Stomach smooth muscle (tissue), 2 donors: ENCODE data around the gene HPSE2.

ENCODE experiments used
- H3K27ac ChIP-seq: one replicate; pipeline ENCODE4 v1.7.0; 2013; ENCODE audit warnings: mild to moderate bottlenecking, low read length, inconsistent platforms
- H3K27me3 ChIP-seq, 2 donors: one replicate each; pipeline ENCODE4 v1.7.0; 2013; ENCODE audit warnings: low read length in 2 of 2; ENCODE audit not compliant: insufficient read depth in 2 of 2, control insufficient read depth in 1 of 2
- H3K36me3 ChIP-seq, 2 donors: one replicate each; pipeline ENCODE4 v1.7.0; 2013; ENCODE audit warnings: low read length in 2 of 2; ENCODE audit not compliant: control insufficient read depth in 2 of 2, insufficient read depth in 2 of 2
- H3K4me1 ChIP-seq: one replicate; pipeline ENCODE4 v1.7.0; 2013; ENCODE audit warnings: low read length; ENCODE audit not compliant: control insufficient read depth, insufficient read depth
- H3K4me3 ChIP-seq, 2 donors: one replicate each; pipeline ENCODE4 v1.7.0; 2013; ENCODE audit warnings: low read length in 2 of 2
- H3K9ac ChIP-seq, 2 donors: one replicate each; pipeline ENCODE4 v1.7.0; 2013; ENCODE audit warnings: low read length in 2 of 2, mild to moderate bottlenecking in 1 of 2
- H3K9me3 ChIP-seq, 2 donors: one replicate each; pipeline ENCODE4 v1.7.0; 2013; ENCODE audit warnings: low read length in 2 of 2; ENCODE audit not compliant: control insufficient read depth in 2 of 2
- donor health status: healthy.
- donor health status: Pancreatic carcinoma.

HPSE2 gene

DNA sequence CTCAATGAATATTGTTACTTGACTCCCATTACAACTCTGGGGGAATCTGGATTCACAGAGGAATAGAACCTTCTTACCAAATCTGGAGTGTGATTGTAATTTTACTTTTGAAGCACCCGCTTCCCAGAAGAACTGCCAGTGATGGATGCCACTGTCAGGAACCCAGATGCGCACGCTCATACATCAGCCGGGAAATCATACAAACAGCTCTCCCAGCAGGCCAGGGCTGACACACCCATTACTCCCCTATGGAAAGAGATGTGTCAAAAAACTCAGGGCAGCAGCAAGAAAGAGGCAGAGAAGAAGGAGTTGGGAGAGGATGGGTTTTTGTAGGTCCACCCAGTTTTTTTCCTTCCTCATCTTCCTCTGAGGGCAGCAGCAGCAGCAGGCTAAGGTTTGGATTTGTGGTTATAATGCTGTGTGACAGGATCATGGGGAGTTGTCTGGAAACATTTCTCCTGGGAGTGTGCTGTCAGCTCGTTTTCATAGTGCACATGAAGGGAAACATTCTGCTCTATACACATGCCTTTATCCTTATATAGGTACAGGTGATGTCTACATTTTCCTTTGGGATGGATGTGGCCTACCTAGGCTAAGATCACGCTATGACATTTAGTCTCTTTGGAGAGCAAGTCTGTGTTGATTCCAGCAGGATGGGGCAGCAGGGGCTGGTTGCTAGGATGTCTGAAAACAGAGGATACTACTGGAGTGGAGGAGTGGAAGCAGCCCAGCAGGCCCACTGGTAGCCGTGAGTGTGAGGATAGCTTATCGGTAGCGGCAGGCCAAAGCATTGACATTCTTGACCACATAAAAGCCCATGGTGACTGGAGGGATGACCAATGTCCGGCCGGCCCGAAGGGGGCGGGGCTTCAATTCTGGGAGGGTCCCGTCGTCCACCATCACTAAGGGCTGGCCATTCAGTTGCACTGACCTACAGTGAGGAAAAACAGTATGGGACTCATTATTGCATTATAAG is 776.6 kb downstream of the HPSE2 start:
- Histone ChIP-seq H3K9me3 (no peaks in the 10 kb centered on the region), H3K4me1 (no peaks in the 10 kb centered on the region), H3K27me3 (peaks cover 2 to 3% of the 10 kb centered on the region in 2 donors), H3K9ac (no peak overlapping the region), H3K4me3 (no peak overlapping the region), H3K27ac (no peak overlapping the region), H3K36me3 (no peaks in the 10 kb centered on the region)

DNA sequence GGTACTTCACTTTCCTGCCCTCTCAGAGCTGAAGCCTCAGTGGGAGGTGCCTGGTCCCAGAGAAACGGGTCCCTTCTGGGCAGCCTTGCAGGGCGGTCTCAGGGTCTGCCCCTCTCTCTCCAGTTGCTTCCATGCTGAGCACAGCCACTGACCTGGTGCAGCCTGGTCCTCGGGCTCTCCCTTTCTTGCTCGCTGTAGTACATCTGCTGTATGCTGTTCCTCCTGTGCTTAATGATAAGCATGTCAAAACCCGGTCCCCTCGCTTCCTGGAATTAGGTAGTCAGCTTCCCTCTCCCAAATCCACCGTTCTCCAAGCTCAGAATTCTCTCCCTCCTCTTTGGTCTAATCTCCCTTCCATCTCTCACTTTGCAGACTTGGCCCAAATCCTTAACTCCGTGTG is 777.9 kb downstream of the HPSE2 start:
- Histone ChIP-seq H3K9ac (no peak overlapping the region), H3K4me3 (no peak overlapping the region), H3K27ac (no peak overlapping the region), H3K36me3 (no peaks in the 10 kb centered on the region), H3K27me3 (peaks cover 2 to 6% of the 10 kb centered on the region in 2 donors), H3K9me3 (no peaks in the 10 kb centered on the region), H3K4me1 (no peaks in the 10 kb centered on the region)

DNA sequence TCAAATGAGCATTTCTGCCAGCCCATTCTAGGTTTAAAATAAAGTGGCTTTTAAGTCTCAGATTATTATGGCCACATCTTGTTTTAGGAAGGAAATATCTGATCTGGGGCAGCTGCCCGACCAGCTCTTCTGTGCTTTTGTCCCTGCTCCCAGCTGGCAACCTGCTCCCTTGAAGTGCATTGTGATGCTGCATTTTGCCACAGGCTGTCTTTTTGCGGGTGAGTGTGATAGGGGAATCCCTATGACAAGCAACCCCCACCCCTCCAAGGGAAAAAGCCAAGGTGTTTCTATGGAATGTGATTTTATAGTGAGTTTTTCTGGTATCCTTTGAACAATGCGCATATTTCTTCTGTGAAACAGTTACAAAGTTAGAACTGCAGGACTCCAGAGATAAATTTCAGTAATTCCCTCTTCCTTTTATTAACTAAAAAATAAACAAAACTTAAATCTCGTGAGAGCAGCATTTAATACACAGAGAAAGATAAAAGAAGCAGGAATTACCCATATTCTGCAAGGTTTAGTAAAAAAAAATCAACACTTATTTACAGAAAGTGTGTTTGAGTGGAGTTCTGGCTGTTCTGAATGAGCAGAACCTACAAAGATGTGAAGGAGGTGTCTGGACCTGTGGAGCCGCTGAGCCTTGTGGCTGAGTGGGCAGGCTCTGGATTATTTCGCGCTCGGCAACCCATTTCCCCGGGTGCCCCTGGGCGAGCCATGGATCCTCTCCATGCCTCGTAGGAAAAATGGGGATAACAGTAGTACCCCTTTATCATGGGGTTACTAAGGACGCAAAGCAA is 778.8 kb downstream of the HPSE2 start:
- Histone ChIP-seq H3K27ac (no peak overlapping the region), H3K27me3 (peaks cover 2 to 6% of the 10 kb centered on the region in 2 donors), H3K4me3 (no peak overlapping the region), H3K9me3 (no peaks in the 10 kb centered on the region), H3K4me1 (no peaks in the 10 kb centered on the region), H3K36me3 (no peaks in the 10 kb centered on the region), H3K9ac (no peak overlapping the region)

DNA sequence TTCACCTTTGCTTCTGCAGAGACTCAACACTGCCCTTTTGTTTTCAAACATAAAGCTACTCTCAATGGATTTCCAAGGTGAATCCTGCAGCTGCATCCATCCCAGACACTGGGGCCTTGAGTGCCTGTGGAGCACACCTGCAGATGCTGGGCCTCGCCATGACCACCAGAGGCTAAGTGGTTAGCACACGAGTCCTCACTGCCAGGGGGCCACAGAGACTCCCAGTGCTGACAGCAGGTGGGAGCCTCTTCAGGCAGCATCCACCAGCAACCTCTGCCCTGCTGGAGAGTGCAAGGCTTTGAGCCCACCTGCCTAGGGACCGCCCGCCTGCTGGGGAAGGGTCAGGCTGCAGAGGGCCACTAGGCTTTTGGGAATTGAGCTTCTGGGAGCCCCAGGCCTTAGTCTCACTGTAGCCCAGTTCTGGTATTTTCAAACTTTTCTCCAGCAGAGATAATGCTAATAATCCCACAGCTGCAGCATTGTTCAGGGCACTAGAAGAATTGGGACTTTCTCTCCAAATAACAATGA is 779.5 kb downstream of the HPSE2 start:
- no peaks in the 10 kb centered on the region for H3K4me1 ChIP-seq
- H3K36me3 ChIP-seq, result no peaks in the 10 kb centered on the region
- H3K27me3 ChIP-seq, result peaks cover 2 to 6% of the 10 kb centered on the region in 2 donors
- no peak overlapping the region for H3K27ac ChIP-seq
- no peak overlapping the region for H3K4me3 ChIP-seq
- no peaks in the 10 kb centered on the region for H3K9me3 ChIP-seq
- H3K9ac ChIP-seq, result no peak overlapping the region

DNA sequence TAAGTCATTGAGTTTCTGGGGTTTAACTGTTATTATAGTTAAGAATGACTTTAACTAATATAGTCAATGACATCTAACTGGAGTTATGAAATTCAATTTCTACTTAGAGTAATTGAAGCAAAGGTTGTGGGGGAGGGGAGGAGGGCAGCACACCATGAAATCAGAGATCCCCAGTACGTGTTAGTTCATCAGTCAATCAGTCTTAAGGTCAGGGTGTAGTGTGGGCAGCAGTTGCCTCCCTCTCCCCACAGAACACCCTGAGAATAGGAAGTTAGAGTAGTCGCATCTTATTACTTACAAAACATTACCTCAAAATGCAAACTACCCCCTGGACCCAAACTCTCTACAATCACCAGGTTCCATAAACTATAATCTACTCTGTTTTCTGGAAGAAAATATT is 781.9 kb downstream of the HPSE2 start:
- Histone ChIP-seq H3K36me3 (no peaks in the 10 kb centered on the region), H3K27me3 (peaks cover 2 to 6% of the 10 kb centered on the region in 2 donors), H3K4me3 (no peak overlapping the region), H3K9me3 (no peaks in the 10 kb centered on the region), H3K4me1 (no peaks in the 10 kb centered on the region), H3K9ac (no peak overlapping the region), H3K27ac (no peak overlapping the region)

DNA sequence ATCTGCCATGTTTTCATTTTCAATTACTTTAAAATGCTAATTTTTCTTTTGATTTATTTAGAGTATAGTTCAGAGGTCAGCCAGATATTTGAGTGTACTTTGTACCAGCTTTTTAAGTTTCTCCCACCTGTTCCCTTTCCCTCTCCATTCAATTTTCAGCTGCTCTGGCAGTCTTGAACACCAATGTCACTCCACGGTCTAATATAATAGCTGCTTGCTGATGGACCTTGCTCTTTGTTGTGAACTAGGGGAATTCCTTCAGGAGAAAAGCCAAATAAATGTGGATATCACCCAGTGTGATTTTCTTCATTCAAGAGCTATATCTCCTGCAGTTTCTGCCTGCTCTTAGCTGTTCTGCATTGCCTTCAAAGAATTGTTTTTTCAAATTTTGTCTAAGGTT is 785.0 kb downstream of the HPSE2 start:
- Histone ChIP-seq H3K27ac (no peak overlapping the region), H3K27me3 (peaks cover 2 to 4% of the 10 kb centered on the region in 2 donors), H3K4me1 (peaks cover 6% of the 10 kb centered on the region), H3K9ac (no peak overlapping the region), H3K36me3 (no peaks in the 10 kb centered on the region), H3K4me3 (no peak overlapping the region), H3K9me3 (no peaks in the 10 kb centered on the region)

DNA sequence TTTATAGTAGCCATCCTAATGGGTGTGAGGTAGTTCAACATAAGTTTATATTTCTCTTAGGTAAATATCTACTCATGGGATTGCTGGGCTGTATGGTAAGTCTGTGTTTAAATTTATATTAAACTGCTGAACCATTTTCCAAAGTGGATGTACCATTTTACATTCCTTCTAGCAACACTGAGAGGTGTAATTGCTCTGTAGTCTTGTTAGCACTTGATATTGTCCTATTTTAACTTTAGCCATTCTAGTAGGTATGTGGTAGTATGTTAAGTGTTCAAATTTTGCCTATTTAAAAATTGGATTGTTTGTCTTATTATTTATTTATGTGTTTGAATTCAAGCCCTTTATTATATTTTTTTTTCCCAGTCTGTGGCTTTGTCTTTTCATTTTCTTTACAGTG is 786.4 kb downstream of the HPSE2 start:
- Histone ChIP-seq H3K27me3 (peaks cover 0 to 4% of the 10 kb centered on the region in 2 donors), H3K36me3 (peaks cover 3 to 9% of the 10 kb centered on the region in 2 donors), H3K27ac (no peak overlapping the region), H3K4me3 (no peak overlapping the region), H3K9me3 (no peaks in the 10 kb centered on the region), H3K9ac (no peak overlapping the region), H3K4me1 (peaks cover 10% of the 10 kb centered on the region)

DNA sequence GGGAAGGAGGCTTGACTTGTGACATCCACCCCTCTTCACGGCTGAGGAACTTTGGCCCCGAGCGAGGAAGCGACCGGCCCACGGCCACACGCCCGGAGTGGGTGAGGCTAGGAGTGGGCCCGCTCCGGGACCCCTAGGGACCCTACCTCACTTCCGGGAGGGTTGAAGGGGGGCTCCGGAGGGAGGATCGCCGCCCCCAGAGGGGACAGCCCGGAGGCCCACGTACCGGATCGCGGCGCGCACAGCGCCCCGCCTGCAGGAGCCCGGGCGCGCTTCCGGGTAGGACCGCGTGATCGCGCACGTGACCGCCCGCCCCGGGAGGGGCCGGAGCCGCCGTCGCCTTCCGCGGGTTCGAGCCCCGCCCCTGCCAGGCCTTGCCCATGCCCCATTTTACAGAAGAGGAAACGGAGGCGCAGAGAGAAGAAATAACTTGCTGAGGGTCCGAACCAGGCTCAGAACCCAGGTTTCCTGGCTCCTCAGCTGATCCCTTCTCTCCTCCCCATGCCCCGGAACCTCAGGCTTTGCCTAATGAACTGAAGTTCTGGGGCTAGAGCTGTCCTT is 788.9 kb downstream of the HPSE2 start, which contains the start of gene HPS1:
TSS of gene HPS1 (minus strand) at position 275 of the 561 bp plus-strand sequence. CDS start 3,695 bp downstream, outside the sequence.
- H3K36me3 ChIP-seq, result peaks cover 8 to 19% of the 10 kb centered on the region in 2 donors
- peak within 1 kb of the TSS; percentile 89 to 96 for H3K4me3 ChIP-seq
- H3K9ac ChIP-seq, result peak within 1 kb of the TSS; percentile 93 to 97
- peak within 1 kb of the TSS; percentile 85 for H3K27ac ChIP-seq
- H3K9me3 ChIP-seq, result no peaks in the 10 kb centered on the region
- H3K27me3 ChIP-seq, result no peaks in the 10 kb centered on the region
- peaks cover 10% of the 10 kb centered on the region for H3K4me1 ChIP-seq

DNA sequence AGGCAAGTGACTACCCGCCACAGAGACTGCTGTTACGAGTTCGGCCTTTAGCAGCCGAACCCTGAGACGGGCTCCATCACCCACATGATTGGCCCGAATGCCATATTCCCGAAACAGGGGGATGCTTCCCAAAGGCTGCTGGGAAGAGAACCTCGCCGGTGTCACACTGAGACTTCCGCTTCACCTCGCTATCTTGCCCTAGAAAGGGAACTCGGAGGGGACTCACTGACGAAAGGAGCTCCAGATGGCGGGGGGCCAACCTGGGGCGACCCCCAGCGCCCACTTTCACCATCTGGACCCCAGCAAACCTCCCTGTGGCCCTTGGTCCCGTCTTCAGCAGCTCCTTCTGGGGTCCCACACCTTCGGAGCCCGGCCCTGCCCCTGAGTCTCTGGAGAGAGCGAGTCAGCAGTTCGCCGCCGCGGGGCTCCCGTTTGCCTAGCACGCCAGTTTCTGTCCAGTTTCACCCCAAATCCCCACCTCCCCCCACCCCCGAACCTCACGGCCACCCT is 789.4 kb downstream of the HPSE2 start:
- no peaks in the 10 kb centered on the region for H3K27me3 ChIP-seq
- H3K4me3 ChIP-seq, result peak overlapping the region; percentile 89 to 96
- peak overlapping the region; percentile 93 to 97 for H3K9ac ChIP-seq
- H3K27ac ChIP-seq, result peak overlapping the region; percentile 85
- peaks cover 10% of the 10 kb centered on the region for H3K4me1 ChIP-seq
- peaks cover 8 to 19% of the 10 kb centered on the region in 2 donors for H3K36me3 ChIP-seq
- no peaks in the 10 kb centered on the region for H3K9me3 ChIP-seq

DNA sequence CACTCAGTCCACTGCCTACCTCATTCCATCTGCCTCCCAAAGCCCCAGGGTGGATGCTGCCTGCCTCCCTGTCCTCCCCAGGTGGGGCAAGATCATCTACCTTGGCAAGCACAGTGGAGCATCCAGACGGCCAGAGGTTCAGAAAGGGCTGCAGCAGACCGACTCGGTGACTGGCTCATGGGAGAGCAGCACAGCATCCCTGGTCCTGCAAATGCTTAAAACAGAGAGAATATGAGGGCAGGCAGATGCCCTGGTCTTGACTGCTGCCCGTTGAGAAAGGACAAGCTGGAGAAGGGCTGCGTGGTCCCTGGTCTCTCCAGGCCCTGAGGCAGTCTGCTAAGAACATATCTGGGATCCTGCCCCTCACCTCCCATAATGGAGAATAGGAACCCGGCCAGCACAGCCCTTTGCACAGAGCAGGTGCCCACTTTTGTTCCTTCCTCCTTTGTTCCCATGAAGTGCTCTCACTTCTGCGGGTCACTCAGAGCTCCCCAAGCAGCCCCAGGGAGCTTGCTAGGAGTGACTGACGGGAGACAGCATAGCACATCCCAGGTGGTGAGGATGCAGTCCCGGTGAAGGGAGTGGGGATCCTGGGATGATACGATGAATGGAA is 790.3 kb downstream of the HPSE2 start:
- Histone ChIP-seq H3K4me3 (peak overlapping the region in 1 of 2 donors; percentile 89), H3K9ac (peak overlapping the region in 1 of 2 donors; percentile 93), H3K27me3 (no peaks in the 10 kb centered on the region), H3K27ac (peak overlapping the region; percentile 85), H3K9me3 (no peaks in the 10 kb centered on the region), H3K36me3 (peaks cover 8 to 19% of the 10 kb centered on the region in 2 donors), H3K4me1 (peaks cover 10% of the 10 kb centered on the region)
